CD4-positive, alpha-beta T cell treated with Interleukin-10 for 1 hour (primary cell): ENCODE data around the gene MED15.
"Not testable (repeated sequence)": the region's sequence is repeated elsewhere in the genome, so short reads cannot be mapped to it uniquely, and the experiment has no call there.

Source experiments
- DNase-seq: peaks from one replicate; pipeline ENCODE4 v3.0.0-alpha.2; 2020

MED15 gene

GRCh38 chr22:20532256-20532993 lies 25.0 kb downstream of the MED15 start:
- no peak for DNase-seq

GRCh38 chr22:20533095-20533878 lies 25.9 kb downstream of the MED15 start:
- no peak for DNase-seq

GRCh38 chr22:20533879-20534265 lies 26.5 kb downstream of the MED15 start:
- no peak for DNase-seq

GRCh38 chr22:20536590-20537324 lies 29.3 kb downstream of the MED15 start:
- DNase-seq, result no peak

GRCh38 chr22:20537325-20537756 lies 29.9 kb downstream of the MED15 start:
- DNase-seq, result no peak

- DNase-seq, result no peak
Observed at GRCh38 chr22:20537983-20538382, 30.6 kb downstream of the MED15 start.

- DNase-seq, result not testable (repeated sequence)
Observed at GRCh38 chr22:20538875-20539274, 31.5 kb downstream of the MED15 start.

- DNase-seq, result no peak
Observed at GRCh38 chr22:20542055-20542454, 34.6 kb downstream of the MED15 start.

GRCh38 chr22:20542736-20543135 lies 35.3 kb downstream of the MED15 start:
- DNase-seq, result no peak

- not testable (repeated sequence) for DNase-seq
Observed at GRCh38 chr22:20545318-20545634, 37.9 kb downstream of the MED15 start.

GRCh38 chr22:20545681-20546521 lies 38.5 kb downstream of the MED15 start:
- no peak for DNase-seq

- DNase-seq, result no peak
Observed at GRCh38 chr22:20546541-20546950, 39.1 kb downstream of the MED15 start.

GRCh38 chr22:20547029-20547428 lies 39.6 kb downstream of the MED15 start:
- no peak for DNase-seq

GRCh38 chr22:20548806-20549205 lies 41.4 kb downstream of the MED15 start:
- DNase-seq, result no peak

GRCh38 chr22:20549232-20549841 lies 41.9 kb downstream of the MED15 start:
- peak; percentile 70 for DNase-seq

GRCh38 chr22:20550057-20550817 lies 42.8 kb downstream of the MED15 start:
- DNase-seq, result no peak

GRCh38 chr22:20550851-20551744 lies 43.7 kb downstream of the MED15 start:
- peak; percentile 69 for DNase-seq

- peak; percentile 50 for DNase-seq
Observed at GRCh38 chr22:20551805-20552442, 44.5 kb downstream of the MED15 start.

GRCh38 chr22:20552443-20553401 lies 45.3 kb downstream of the MED15 start:
- DNase-seq, result no peak
